GM18526 (cell line): ENCODE results near the gene RGS7.

ENCODE experiments used
- POLR2A ChIP-seq: IDR thresholded peaks from 3 replicates; pipeline ENCODE4 v1.6.1; 2011; ENCODE audit not compliant: insufficient read length; ENCODE audit errors: extremely low read depth

The RGS7 gene

DNA sequence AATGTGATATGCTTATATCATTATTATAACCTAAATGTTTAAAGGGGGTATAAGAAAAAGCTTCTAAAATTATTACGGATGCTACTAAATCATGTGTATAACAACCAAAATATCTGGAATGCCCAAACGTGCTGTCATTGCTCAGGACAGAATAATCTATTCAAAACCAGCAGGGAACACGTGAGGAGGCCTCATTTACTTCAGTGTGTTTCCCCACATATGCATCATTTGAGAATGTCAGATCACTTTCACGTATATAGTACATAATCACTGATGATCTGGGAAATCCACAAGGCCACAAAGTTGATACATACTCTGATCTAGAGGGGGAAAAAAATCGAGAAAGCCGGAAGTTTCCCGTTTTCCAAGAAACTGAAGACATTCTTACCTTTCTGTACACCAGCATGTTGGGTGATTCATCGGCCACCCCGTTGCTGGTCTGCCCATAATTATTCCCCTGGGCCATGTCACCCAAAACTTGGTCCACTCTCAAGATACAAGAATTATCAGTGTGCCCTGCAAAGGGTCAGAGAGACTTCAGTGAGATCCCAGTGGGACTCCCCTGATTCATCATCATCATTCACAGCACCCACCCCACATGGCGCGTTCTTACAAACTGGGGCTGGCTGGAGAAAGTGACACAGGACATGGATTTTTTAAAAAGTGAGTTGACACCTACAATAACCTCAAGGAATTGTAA lies 1.5 kb downstream of the RGS7 start:
- TF ChIP-seq POLR2A = no peak

DNA sequence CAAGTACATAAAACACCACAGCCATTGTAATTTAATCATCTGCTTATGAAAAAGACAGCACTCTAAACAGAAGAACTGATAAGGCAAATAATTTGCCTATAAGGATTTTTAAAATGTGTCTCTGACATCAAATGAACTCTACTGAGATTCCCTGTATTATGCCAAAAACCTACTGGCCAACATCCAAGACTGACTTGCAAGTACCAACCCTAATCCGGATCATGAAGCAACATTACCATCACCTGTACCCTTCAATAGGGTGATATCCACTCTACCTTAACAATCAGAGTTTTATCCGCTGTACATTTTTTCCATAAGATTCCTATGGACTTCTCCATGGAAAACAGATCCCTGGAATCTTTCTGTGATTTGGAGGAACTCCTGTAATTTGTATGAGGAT lies 4.6 kb downstream of the RGS7 start:
- TF ChIP-seq POLR2A = no peak

DNA sequence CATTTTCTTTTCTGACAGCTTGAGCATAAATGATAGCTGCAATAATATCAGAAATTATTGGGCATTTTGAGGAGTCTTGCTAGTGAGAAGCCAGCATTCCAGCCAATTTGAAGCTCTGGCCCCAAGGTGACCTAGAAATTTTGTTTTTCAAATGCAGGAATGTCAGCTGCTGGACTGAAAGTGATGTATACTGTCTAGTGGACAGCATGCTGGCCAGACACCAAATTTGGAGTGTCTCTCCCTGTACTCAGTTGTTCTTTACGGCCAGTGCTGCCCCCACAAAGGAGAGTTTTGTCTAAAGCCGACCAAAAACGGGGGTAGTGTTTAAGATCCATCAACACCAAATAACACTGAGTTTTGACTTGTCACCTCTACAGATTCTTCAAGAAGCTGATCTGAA lies 5.2 kb downstream of the RGS7 start:
- no peak for TF ChIP-seq POLR2A

DNA sequence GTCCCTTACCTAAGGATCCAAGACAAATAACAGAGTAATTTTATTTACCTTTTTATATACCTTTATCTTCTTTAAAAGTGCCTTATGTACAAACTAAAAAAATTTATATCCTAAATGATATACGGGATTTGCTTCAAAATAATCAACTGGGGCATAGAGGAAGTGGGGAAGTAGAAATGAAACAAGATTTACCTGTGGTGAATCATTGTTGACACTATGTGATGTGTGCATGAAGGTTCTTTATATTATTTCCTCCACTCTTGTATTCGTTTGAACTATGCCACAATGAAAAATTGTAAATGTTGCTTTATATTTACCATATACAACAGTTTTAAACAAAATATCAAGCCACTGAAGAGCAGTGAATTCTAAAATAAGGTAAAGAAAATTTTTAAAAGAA lies 13.0 kb downstream of the RGS7 start:
- no peak for TF ChIP-seq POLR2A

DNA sequence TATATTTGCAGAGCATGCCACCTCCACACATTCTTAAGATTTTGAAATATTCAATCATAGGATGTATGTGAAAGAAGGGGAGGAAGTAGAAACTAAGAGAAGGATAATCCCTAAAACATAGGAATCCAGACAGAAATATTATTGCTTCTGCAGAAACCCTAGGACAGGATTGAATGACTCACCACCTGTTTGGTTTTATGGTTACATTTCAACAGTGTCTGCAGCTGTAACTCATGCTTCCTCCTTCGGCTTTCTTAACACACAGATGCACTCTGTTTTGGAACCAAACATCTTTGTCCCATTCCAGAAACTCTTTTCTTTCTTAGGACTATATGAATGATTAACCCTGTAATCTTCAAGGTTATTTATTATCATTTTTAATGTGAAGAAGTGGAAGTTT lies 20.7 kb downstream of the RGS7 start:
- no peak for TF ChIP-seq POLR2A

DNA sequence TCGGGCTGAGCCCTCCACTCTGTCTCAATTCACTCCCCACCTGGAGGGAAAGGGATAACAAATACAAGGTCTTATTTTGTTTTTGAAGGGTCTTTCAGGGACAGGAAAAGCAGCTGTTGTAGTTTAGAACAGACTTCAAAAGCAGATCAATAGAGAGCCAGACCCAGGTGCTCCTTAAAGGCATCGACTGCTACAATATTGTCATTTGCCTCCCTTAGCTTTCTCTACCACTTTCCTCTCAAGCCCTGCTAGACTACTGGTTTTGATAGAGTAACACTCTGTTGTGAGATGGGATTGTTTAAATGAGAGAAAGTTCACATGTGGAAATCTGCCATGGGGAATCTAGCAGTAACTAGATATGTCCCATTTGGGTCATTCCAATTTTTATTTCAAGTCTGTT lies 24.0 kb downstream of the RGS7 start:
- TF ChIP-seq POLR2A = no peak

DNA sequence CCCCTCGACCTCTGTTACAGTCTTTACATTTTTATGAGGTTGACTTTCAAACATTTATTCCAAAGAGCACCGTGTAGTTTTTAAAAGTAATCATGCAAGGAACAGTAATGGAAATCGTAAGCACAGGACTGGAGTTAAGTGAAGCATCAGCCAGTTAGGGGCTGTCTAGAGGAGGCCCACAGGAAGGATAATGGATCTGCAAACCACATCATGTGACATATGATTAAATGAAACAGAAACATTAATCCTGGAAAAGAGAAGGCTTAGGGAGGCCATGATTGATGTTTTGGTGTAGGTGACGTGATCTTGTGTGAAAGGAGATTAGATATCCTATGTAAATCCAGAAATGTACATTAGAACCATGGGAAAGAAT lies 25.0 kb downstream of the RGS7 start:
- no peak for TF ChIP-seq POLR2A

DNA sequence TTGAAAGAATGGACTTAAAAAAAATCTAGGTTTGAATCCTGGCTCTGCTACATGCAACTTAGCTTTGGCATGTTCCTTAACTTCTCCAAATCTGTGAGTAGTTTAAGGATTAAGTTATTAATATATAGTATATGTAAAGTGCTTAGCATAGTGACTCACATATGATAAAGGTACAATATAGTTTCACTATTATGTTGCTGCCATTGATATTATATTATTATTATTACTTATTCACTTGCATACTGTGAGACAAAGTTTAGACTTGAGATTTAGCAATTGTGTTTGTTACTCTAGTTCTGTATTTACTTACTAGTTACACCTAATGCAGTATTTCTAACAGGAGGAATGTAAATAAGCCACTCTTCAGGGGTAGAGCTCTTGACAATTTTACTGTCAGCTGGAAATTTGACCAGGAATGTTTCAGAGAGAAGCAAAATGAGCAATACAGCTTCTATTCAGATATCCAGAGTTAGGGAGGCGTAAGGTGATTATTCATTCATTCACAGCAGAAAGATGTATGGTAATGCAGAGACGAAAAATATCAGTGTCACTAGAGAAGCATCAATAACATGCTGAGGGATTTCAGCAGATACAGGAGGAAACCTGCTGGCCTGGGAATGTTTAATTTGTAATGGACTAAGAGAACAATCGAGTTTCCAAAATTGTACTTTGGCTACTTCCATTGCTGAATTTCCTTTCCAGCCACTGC lies 25.5 kb downstream of the RGS7 start:
- TF ChIP-seq POLR2A = no peak

DNA sequence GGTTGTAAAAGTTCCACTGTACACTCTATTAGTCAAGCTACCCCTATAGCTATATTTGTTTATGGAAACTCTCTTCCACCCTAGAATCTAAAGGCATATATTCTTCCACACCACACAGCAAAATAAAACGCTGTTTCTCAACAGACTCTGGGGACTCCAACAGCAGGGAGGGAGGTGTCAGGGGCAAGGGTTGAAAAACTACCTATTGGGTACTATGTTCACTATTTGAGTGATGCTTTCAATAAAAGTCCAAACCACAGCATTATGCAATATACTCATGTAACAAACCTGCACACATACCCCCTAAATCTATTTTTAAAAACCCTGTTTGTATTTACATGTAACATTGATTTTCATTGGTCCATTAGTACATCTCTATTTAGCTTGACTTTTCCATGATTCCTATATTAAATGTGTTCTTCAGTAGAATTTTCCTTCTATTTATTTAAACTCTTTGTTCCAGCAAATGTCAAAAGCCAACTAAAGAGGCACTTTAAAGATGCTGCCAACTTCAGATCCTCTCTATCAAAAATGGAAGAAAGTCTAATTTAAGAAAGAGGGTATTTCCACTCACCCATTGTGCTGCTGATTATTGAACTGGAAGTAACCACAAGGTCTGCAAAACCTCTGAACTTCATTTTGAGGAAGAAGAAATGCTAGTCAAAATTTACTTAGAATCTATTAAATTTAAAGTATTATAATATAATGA lies 26.2 kb downstream of the RGS7 start:
- no peak for TF ChIP-seq POLR2A

DNA sequence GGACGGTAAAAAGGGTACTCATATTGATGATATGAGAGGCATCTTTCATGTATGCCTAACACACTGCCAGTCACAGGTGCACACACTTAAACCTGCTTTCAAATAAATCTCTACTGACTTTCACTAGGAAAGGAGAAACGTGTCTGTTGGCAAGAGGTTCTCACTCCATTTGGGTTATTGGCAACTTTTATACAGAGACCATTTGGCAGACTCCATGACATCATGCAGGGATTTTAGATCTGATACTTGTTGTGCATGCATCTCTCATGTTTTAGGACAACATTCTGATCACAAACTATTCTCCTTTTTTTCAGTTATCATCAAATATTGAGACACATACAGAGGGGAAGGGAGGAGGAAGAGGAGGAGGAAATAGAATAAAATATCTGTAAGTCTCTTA lies 31.5 kb downstream of the RGS7 start:
- TF ChIP-seq POLR2A = no peak

DNA sequence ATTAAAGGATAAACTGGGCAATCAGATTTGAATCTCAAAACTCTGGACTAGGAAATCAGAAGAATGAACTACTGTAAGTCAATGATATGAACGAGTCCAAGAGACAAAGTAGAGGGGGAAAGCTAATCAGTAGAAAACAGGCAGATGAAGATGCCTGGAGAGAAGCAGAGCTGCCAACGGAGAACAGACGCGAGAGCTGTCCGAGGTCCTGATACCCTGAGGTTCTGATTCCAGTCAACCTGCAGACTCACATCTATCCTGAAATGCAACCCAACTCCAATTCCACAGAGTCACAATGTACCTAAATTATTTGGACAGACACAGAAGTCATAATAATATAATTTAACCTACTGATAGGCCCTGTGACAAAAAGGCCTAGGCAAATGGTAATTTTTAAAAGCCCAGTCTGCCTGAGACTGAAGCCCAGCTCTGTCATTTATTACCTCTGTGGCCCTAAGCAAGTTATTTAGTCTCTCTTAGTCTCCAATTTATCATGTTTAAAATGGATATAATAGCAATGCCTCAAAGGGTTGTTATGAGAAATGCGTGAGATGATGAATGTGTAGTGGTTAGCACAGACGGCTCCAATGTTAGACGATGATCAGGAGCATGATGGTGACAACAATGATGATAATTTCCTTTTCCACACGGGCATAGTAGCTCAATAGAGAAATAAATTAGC lies 33.4 kb downstream of the RGS7 start:
- no peak for TF ChIP-seq POLR2A

DNA sequence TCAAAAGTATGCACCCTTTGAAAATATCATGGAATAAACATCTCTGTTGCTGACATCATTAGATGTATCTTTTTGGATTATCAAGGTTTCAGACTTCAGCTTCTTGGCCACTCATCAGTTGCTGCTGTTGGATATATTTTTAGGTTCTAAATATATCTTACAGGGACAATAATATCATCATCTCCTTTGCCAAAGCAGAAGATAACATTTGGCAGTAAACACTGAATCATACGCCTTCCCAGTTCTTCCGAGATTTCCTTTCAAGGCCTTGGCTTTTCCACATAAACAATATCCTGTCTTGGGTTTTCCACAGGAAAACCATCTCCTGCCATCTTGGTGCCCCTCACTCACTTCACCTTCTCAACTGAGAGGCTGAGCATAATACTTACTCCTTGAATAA lies 39.3 kb downstream of the RGS7 start:
- no peak for TF ChIP-seq POLR2A

DNA sequence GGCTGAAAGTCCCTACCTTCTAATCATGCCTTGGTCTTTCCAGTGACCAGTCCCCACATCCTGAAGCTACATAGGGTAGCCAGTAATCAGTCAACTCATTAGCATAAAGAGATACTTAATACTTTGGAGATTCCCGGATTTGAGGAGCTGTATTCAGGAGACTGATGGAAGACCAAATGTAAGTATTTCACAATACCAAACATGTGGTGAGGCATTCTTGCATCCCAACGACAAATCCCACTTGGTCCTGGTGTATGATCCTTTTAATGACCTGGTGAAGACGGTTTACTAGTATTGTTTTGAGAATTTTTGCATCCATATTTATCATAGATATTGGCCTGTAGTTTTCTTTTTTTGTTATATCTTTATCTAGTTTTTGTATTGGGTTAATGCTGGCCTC lies 40.6 kb downstream of the RGS7 start:
- TF ChIP-seq POLR2A = no peak

DNA sequence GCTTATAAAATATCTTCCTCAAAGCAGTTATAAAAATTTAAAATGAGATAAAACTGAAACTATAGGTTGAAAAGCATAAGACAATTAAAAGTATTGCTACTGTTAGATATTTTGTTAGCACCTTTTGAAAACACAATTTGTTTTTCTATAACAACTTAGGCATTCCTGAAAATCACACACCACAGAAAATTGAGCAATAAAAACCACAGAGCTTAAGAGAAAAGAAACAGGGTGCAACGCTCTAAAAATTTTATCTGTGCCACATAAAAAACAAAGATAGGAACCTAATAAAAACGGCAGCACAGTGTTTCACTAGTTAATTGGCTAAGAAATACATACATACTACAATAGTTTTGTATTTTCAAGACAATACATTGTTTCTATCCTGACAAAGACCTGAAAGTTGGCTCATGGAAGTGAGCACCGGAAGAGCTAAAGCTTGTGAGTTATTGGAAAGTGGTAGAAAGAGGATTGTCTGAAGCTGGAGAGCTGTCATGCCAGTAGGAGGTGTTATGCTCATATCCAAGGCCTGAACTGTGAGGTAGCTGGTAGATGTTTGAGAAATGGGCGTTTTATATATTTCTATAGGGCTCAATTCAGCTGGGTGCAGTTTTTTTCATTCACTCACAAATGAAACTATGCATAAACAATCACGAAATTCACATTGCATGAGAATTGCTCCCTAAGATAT lies 45.8 kb downstream of the RGS7 start:
- no peak for TF ChIP-seq POLR2A

DNA sequence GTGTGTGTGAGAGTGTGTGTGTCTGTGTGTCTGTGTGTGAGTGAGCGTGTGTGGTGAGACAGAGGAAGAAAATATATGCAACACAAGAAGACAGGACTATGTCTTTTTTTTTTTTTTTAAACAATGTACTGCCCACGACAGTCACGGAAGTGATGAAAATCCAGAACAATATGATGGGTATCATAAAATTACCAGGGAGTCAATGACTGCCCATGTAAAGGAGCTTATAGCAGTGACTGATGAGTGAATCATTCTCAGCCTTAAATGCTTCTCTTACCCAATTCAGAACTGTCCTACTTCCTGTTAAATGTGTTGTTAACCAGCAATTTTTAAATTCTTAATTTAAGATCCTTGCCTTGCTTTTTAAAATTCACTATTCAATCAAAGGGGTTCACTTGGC lies 46.6 kb downstream of the RGS7 start:
- no peak for TF ChIP-seq POLR2A
